Dendritic cell treated with granulocyte-macrophage colony-stimulating factor and Interleukin-4, amounts not matched to agents 40 ng/mL and 50 ng/mL, for 4 days (primary cell): ENCODE data around the gene TPRN.

Experiments
- H3K27ac Mint-ChIP-seq: one replicate; pipeline ENCODE4 v1.8.0; 2022; ENCODE audit warnings: mild to moderate bottlenecking, mixed read lengths
- H3K27me3 Mint-ChIP-seq: one replicate; pipeline ENCODE4 v1.8.0; 2022; ENCODE audit warnings: mild to moderate bottlenecking, mixed read lengths
- H3K36me3 Mint-ChIP-seq: one replicate; pipeline ENCODE4 v1.8.0; 2022; ENCODE audit warnings: low read depth, mixed read lengths
- H3K4me1 Mint-ChIP-seq: one replicate; pipeline ENCODE4 v1.8.0; 2022; ENCODE audit warnings: low read depth, mixed read lengths
- H3K4me3 Mint-ChIP-seq: one replicate; pipeline ENCODE4 v1.8.0; 2022; ENCODE audit warnings: mild to moderate bottlenecking, moderate library complexity, mixed read lengths
- H3K9me3 Mint-ChIP-seq: one replicate; pipeline ENCODE4 v1.8.0; 2022; ENCODE audit warnings: mixed read lengths
- intact Hi-C: fragments of 100-400 bp; cut with micrococcal nuclease; formaldehyde crosslinking; loops from one replicate; pipeline ENCODE4 v1.15.0; 2022

Gene TPRN

DNA sequence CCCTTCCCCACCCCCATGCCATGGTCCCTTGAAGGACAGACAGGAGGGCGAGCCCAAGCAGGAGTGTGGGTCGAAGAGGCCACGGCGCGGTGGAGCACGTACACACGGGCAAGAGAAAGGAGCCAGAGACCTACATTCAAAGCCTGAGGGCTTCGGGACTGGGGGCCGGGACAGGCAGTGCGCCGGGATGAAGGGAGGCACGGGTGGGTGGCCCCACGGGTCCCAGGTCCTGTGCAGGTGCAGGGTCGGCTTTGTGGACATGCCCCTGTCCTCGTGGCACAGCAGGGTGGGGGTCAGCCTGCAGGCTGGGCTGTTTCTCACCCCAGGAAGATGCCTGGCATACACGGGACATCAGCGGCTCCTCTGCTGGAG, 40.5 kb downstream of the TPRN start:
- Mint-ChIP-seq H3K27me3 (peaks cover 92% of the 10 kb centered on the region), H3K27ac (no peak overlapping the region), H3K4me3 (no peak overlapping the region), H3K36me3 (no peaks in the 10 kb centered on the region), H3K9me3 (no peaks in the 10 kb centered on the region), H3K4me1 (peaks cover 24% of the 10 kb centered on the region)
- intact Hi-C loops = no loop called here

DNA sequence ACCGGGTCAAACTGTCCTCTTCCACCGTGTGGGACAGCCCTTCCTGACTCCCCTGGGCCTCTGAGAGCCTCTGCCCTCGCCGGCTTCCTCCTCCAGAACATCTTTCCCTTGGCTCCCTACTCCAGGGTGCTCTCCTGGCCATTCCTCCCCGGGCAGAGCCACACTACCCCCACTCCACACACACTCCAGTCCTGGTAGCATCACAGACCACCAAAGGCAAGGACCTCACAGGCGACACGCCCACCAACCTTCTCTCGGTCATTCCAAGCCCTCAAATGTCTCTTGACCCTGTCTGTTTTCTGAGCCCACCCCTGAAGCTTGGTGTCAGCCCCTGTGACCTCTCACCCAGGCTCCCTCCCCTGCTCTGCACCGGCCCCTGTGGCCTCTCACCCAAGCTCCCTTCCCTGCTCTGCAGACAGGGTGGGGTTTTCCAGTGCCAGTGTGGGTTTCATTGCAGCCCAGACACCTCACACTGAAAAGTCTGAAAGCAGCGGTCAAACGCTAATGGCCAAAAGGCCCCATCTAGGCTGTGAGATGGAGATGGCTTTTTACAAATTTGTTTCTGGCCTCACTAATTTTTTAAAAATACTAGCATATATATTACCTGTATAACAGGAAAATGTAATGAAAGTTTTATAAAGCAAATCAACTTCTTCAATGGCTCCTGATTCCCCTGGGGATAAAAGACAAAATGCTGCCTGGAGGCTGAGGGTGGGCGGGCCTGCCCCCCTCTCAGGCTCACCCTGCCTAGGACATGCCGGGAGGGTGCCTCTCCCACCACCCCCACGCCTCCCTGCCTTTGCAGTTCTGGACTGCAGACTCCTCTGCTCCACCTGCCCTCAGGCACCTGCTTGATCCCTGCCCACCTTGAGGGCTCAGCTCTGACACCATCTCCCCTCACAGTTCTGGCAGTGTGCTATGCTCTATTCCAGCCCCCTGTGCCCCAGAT, 41.2 kb downstream of the TPRN start:
- Mint-ChIP-seq H3K27ac (no peak overlapping the region), H3K27me3 (peaks cover 92% of the 10 kb centered on the region), H3K4me3 (no peak overlapping the region), H3K36me3 (no peaks in the 10 kb centered on the region), H3K4me1 (peaks cover 24% of the 10 kb centered on the region), H3K9me3 (no peaks in the 10 kb centered on the region)
- intact Hi-C loops = no loop called here

DNA sequence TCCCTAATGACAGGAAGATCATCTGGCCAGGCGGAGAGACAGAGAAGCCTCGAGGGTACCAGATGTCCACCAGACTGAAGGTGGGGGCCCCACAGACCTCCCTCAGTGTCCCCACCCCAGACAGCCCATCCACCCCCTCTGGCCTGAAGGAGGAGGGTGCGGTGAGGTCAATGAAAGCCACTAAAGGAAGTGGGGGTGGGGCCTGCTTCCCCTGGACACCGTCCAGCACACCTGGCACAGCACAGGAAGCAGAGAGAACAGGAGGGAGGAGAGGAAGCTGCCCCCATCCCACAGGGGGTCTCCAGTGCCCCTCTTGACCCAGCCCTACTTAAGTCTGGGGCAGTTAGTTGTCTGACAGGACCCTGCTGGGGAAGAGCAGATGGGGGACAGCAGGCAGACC, 41.9 kb downstream of the TPRN start:
- intact Hi-C loops = no loop called here

DNA sequence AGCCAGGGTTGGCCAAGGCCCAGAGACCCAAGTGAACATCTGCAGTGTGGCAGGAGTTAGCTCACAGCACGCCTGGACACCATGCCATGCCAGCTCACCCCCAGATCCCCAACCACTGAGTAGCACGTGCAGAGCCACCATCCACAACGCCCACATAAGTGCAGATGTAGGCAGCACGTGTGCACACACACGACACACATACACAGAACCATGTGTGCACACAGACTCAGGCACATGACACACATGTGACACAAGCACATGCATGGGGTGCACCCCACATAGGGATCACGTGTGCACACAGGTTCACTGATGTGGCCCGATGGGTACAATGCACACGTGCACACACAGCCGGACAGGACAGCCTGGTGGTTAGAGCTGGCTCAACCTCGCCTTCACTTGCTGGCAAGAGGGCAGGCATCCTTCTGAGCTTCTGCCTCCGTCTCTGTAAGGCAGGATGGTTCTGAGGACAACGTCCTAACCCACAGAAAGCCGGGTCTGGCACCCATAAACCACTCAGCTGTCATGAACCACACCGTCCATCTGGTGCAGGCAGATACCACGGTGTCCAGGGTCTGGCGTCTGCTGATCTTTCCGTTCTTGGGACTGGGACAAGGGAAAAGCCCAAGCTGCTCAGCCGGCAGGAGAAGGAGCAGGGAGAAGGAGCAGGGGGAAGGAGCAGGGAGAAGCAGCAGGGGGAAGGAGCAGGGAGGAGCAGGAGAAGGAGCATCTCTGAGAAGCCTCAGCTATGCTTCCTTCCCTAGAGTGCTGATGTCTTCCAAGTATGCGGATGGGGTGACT, 42.7 kb downstream of the TPRN start:
- Mint-ChIP-seq H3K36me3 (no peaks in the 10 kb centered on the region), H3K4me3 (no peak overlapping the region), H3K27me3 (peaks cover 80% of the 10 kb centered on the region), H3K4me1 (peaks cover 16% of the 10 kb centered on the region), H3K27ac (no peak overlapping the region), H3K9me3 (no peaks in the 10 kb centered on the region)
- intact Hi-C loops = no loop called here

More for the DNA sequence above, 41.9 kb downstream of the TPRN start:
- H3K27ac Mint-ChIP-seq = no peak overlapping the region
- H3K4me1 Mint-ChIP-seq = peaks cover 23% of the 10 kb centered on the region
- H3K36me3 Mint-ChIP-seq = no peaks in the 10 kb centered on the region
- peaks cover 88% of the 10 kb centered on the region for H3K27me3 Mint-ChIP-seq
- H3K4me3 Mint-ChIP-seq = no peak overlapping the region
- no peaks in the 10 kb centered on the region for H3K9me3 Mint-ChIP-seq

DNA sequence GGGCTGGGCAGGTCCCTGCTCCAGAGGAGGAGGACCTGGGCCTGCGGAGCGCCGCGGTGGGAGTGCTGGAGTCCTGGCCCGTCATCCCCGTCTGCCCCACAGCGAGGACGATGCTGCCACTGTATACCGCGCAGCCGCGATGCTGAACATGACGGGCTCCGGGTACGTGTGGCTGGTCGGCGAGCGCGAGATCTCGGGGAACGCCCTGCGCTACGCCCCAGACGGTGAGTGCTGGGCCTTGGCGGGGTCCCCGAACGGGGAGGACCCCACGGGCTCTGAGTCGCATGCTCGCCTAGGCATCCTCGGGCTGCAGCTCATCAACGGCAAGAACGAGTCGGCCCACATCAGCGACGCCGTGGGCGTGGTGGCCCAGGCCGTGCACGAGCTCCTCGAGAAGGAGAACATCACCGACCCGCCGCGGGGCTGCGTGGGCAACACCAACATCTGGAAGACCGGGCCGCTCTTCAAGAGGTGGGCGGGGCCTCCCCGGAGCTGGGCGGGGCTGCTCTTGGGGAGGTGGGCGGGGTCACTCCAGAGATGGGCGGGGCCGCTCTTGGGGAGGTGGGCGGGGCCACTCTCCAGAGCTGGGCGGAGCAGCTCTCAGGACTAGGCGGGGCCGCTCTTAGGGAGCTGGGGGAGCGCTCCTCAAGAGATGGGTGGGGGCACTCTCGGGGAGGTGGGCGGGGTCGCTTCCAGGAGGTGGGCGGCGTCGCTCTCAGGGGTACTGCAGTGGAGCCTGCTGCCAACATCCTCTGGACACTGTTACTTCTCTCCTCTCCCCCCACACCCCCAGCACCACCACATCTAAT, 43.8 kb downstream of the TPRN start:
- Mint-ChIP-seq H3K27me3 (peaks cover 73% of the 10 kb centered on the region), H3K27ac (no peak overlapping the region), H3K36me3 (no peaks in the 10 kb centered on the region), H3K4me3 (peak overlapping the region; percentile 32), H3K9me3 (no peaks in the 10 kb centered on the region), H3K4me1 (peaks cover 16% of the 10 kb centered on the region)
- intact Hi-C loops = no loop called here

DNA sequence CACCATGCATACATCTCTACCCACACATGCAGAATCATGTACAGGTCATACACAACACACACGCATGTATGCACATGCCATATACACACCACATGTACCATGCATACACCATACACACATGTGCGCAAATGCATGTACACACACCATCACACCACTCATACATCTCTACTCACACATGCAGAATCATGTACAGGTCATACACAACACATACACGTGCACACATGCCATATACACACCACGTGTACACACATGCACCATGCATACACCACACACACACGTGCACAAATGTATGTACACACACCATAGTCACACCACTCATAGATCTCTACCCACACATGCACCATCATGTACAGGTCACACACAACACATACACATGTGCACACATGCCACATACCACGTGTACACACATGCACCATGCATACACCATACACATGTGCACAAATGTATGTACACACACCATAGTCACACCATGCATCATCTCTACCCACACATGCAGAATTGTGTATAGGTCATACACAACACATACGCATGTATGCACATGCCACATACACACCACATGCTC, 47.6 kb downstream of the TPRN start:
- peaks cover 49% of the 10 kb centered on the region for H3K27me3 Mint-ChIP-seq
- no peak overlapping the region for H3K27ac Mint-ChIP-seq
- peaks cover 26% of the 10 kb centered on the region for H3K4me1 Mint-ChIP-seq
- no peaks in the 10 kb centered on the region for H3K9me3 Mint-ChIP-seq
- H3K36me3 Mint-ChIP-seq = no peaks in the 10 kb centered on the region
- no peak overlapping the region for H3K4me3 Mint-ChIP-seq
- intact Hi-C loops = no loop called here

DNA sequence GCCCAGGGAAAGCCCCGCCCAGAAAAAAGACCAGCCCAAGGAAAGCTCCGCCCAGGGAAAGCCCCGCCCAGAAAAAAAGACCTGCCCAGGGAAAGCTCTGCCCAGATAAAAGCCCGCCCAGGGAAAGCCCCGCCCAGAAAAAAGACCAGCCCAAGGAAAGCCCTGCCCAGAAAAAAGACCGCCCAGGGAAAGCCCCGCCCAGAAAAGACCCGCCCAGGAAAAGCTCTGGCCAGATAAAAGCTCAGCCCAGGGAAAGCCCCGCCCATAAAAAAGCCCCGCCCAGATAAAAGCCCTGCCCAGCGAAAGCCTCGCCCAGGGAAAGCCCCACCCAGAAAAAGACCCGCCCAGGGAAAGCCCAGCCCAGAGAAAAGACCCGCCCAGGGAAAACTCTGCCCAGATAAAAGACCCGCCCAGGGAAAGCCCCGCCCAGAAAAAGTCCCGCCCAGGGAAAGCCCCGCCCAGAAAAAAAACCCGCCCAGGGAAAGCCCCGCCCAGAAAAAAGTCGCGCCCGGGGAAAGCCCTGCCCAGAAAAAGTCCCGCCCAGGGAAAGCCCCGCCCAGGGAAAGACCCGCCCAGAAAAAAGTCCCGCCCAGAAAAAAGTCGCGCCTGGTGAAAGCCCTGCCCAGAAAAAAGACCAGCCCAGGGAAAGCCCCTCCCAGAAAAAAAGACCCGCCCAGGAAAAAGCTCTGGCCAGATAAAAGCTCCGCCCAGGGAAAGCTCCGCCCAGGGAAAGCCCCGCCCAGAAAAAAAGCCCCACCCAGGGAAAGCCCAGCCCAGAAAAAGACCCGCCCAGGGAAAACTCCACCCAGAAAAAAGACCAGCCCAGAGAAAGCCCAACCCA, 49.7 kb downstream of the TPRN start:
- peak overlapping the region; percentile 75 for H3K27ac Mint-ChIP-seq
- no peaks in the 10 kb centered on the region for H3K36me3 Mint-ChIP-seq
- H3K4me1 Mint-ChIP-seq = peaks cover 12% of the 10 kb centered on the region
- no peaks in the 10 kb centered on the region for H3K9me3 Mint-ChIP-seq
- H3K4me3 Mint-ChIP-seq = peak overlapping the region; percentile 40
- intact Hi-C loops = no loop called here
- H3K27me3 Mint-ChIP-seq = peaks cover 43% of the 10 kb centered on the region

DNA sequence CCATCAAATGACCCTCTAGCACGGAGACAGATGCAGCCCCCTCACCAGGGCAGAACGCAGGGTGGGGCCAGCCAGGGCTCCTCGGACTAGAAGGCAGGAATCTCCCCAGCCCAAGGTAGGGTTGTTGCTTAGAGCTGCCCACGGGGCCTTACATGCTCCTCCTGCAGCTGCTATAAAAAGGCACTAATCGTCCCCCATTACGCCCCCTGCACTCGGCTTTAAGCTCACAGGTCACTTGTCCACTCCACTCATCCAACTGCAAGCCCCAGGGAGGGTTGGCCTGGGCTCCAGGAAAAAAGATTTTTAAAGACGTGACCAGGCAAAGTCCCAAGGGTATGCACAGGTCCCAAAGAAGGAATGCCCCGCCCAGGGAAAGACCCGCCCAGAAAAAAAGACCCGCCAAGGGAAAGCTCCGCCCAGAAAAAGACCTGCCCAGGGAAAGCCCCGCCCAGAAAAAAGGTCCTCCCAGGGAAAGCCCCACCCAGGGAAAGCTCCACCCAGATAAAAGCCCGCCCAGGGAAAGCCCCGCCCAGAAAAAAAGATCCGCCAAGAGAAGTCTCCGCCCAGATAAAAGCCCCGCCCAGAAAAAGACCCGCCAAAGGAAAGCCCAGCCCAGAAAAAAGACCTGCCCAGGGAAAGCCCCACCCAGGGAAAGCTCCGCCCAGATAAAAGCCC, 50.5 kb downstream of the TPRN start:
- Mint-ChIP-seq H3K27ac (peak overlapping the region; percentile 75), H3K27me3 (peaks cover 36% of the 10 kb centered on the region)

DNA sequence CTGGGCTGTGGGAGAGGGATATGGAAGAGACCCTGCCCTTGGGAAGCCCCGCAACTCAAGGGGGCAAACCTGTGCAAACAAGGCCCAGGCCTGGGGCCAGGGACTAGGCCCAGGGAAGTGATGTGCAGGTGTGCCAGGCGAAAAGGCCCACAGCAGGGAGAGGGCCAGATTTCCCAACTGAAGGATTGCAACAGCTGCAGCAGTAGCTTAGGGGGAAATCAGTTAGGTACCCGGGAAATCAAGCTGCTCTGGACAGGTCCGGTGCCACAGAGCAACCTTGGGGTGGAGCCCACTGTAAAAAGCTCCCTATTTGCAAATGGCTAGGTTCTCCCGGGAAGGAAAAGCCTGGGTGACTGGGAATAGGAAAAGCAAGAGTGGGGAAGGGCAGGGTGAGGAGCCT, 51.2 kb downstream of the TPRN start:
- no peaks in the 10 kb centered on the region for H3K9me3 Mint-ChIP-seq
- no peak overlapping the region for H3K4me3 Mint-ChIP-seq
- intact Hi-C loops = no loop called here

More for the DNA sequence above, 50.5 kb downstream of the TPRN start:
- Mint-ChIP-seq H3K4me1 (peaks cover 12% of the 10 kb centered on the region), H3K9me3 (no peaks in the 10 kb centered on the region), H3K36me3 (no peaks in the 10 kb centered on the region), H3K4me3 (no peak overlapping the region)
- intact Hi-C loops = no loop called here

DNA sequence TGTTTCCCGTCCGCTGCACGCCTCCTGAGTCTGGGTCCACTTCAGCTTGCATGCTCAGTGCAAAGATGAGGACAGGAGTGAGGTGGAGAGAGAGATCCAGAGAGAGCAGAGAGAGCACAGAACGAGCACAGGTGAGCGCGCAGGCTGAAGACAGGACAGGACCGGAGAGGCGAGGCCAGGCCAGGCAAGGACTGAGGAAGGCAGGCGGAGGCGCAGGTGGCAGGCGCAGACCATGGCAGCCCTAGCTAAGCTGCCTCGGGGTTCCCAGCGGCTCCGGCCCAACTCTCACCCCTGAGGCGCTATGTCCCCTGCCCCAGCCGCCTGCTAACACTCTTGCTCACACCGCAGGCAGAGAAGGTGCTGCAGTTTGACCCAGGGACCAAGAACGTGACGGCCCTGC, 51.9 kb downstream of the TPRN start:
- peaks cover 37% of the 10 kb centered on the region for H3K27me3 Mint-ChIP-seq
- no peaks in the 10 kb centered on the region for H3K36me3 Mint-ChIP-seq
- no peak overlapping the region for H3K4me3 Mint-ChIP-seq
- peaks cover 12% of the 10 kb centered on the region for H3K4me1 Mint-ChIP-seq
- intact Hi-C loops = no loop called here
- H3K9me3 Mint-ChIP-seq = no peaks in the 10 kb centered on the region
- no peak overlapping the region for H3K27ac Mint-ChIP-seq

More for the DNA sequence above, 51.2 kb downstream of the TPRN start:
- H3K27me3 Mint-ChIP-seq = peaks cover 31% of the 10 kb centered on the region
- H3K36me3 Mint-ChIP-seq = no peaks in the 10 kb centered on the region
- peaks cover 12% of the 10 kb centered on the region for H3K4me1 Mint-ChIP-seq
- H3K27ac Mint-ChIP-seq = no peak overlapping the region

DNA sequence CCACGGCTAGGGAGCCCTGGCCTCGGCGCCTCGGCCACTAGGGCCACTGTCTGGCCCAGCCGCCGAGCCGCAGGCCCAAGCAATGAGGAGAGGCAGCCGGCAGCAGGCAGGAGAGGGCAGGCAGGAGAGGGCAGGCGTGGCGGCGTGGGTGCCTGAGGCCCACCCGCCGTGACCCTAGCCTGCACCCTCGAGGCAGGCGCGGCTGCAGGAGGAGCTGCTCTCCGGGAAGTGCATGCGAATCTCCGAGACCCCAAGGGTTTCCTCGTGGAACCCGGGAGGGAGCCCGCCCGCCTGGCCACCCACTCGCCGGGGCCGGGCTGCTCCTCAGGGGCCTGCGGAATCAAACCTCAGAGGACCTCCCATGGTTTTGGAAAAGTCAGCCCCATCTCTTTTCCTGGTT, 52.3 kb downstream of the TPRN start:
- H3K9me3 Mint-ChIP-seq = no peaks in the 10 kb centered on the region

DNA sequence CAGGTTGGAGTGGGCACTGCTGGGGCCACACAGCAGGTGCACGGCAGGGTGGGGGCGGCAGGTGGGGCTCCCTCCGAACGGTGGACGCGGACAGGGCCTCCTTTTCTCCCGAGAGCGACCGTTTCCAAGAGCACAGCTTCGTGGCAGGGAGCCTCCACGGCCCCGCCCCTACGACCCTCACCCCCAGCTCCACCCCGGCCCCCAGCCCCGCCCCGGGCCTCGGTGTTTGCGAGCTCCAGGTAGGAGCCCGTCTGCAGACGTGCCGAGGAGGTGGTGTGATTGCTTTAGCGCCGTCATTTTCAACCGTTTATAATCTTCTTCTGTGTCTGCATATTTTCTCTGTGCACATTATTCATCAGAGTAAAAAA, 52.8 kb downstream of the TPRN start:
- intact Hi-C loops = no loop called here
- H3K36me3 Mint-ChIP-seq = no peaks in the 10 kb centered on the region
- peaks cover 42% of the 10 kb centered on the region for H3K27me3 Mint-ChIP-seq
- peaks cover 12% of the 10 kb centered on the region for H3K4me1 Mint-ChIP-seq
- H3K9me3 Mint-ChIP-seq = no peaks in the 10 kb centered on the region
- no peak overlapping the region for H3K4me3 Mint-ChIP-seq
- no peak overlapping the region for H3K27ac Mint-ChIP-seq

More for the DNA sequence above, 52.3 kb downstream of the TPRN start:
- H3K27ac Mint-ChIP-seq = no peak overlapping the region
- H3K36me3 Mint-ChIP-seq = no peaks in the 10 kb centered on the region
- H3K4me1 Mint-ChIP-seq = peaks cover 12% of the 10 kb centered on the region
- H3K4me3 Mint-ChIP-seq = no peak overlapping the region
- intact Hi-C loops = no loop called here
- H3K27me3 Mint-ChIP-seq = peaks cover 40% of the 10 kb centered on the region
